Vagina (tissue), 2 donors: ENCODE results near the gene DCHS2. TPM values are rescaled to one million over a fixed set of nuclear protein-coding genes. Genes with fewer than 3 reads are reported as not detected.

Source experiments
- DNase-seq, 2 donors: peaks; one replicate each; pipeline ENCODE4 v3.0.0-alpha.2; 2017; ENCODE audit errors: extremely low spot score in 2 of 2
- H3K27ac ChIP-seq: fragments of 200-600 bp; sonication (generic); one replicate; pipeline ENCODE4 v1.5.1; 2019
- H3K27me3 ChIP-seq: fragments of 200-600 bp; sonication (generic); one replicate; pipeline ENCODE4 v1.5.1; 2019
- H3K36me3 ChIP-seq, 2 donors: fragments of 200-600 bp; sonication (generic); one replicate each; pipeline ENCODE4 v1.5.1; 2017 to 2019
- H3K4me1 ChIP-seq: fragments of 200-600 bp; sonication (generic); one replicate; pipeline ENCODE4 v1.5.1; 2019
- H3K4me3 ChIP-seq, 2 donors: fragments of 200-600 bp; sonication (generic); 1 replicate in 1 of 2; 2 replicates in 1 of 2; pipeline ENCODE4 v1.5.1; 2016 to 2019
- H3K9me3 ChIP-seq: fragments of 200-600 bp; sonication (generic); one replicate; pipeline ENCODE4 v1.5.1; 2019
- POLR2A ChIP-seq, 2 donors: fragments of 450-650 bp; IDR thresholded peaks; one replicate each; pipeline ENCODE4 v1.6.1; 2017; ENCODE audit warnings: antibody characterized with exemption in 2 of 2, mild to moderate bottlenecking in 2 of 2, moderate library complexity in 2 of 2
- POLR2AphosphoS5 ChIP-seq, 2 donors: sonication (generic); formaldehyde crosslinking; IDR thresholded peaks; one replicate each; pipeline ENCODE4 v1.9.0; 2017; ENCODE audit warnings: antibody characterized with exemption in 2 of 2, mild to moderate bottlenecking in 2 of 2, low read depth in 1 of 2; ENCODE audit not compliant: insufficient read depth in 1 of 2
- intact Hi-C: fragments of 100-400 bp; cut with DNase I; formaldehyde crosslinking; loops from one replicate; pipeline ENCODE4 v1.15.1; 2023
- total RNA-seq: library from RNA; depleted of rRNA; stranded (reverse); fragments of >200 nt; gene quantifications from one replicate; pipeline ENCODE4 v1.2.3, GENCODE V29; 2016
- TF ChIP-seq, protein P1 (sequence below), 3 experiments: fragments of 450-650 bp in 2 of 3; fragments of 200-600 bp in 1 of 3; sonication (generic) in 1 of 3; IDR thresholded peaks; one replicate each; pipeline ENCODE4 v1.5.1; 2017 to 2019; ENCODE audit warnings: antibody characterized with exemption in 3 of 3, mild to moderate bottlenecking in 2 of 3, moderate library complexity in 2 of 3

The DCHS2 gene
- total RNA-seq, 1 donor from 2014 or later: 7.9 TPM

DNA sequence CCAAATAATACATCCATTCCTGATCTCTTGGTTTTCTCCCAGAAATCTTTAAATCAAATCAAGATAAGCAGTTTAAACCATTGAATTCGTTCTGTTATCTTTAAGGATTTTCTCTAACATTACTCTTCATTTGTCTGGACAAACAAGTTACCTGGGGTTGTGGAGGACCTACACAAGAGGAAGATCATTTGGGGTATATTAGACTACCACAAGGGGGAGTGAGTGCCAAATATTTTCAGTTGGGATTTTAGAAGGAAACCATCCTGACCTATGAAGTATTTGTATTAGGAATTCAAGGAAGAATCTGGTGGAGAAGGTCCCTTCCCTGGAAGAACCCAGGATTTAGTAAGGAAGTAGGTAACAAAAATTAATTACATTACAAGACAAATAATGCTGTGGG lies 12.0 kb upstream of the DCHS2 start:
- H3K27ac ChIP-seq: no peak overlapping the region
- intact Hi-C loops: no loop called here
- H3K4me3 ChIP-seq: no peak overlapping the region
- no peaks in the 10 kb centered on the region for H3K4me1 ChIP-seq
- no peaks in the 10 kb centered on the region for H3K27me3 ChIP-seq
- no peak for DNase-seq
- TF ChIP-seq POLR2A (IDR thresholded peaks at IDR 0.05) (no peak), POLR2AphosphoS5 (IDR thresholded peaks at IDR 0.05; ENCODE audit: insufficient read depth in 1 of 2, low read depth in 1 of 2) (no peak)
- TF ChIP-seq, protein P1, sequence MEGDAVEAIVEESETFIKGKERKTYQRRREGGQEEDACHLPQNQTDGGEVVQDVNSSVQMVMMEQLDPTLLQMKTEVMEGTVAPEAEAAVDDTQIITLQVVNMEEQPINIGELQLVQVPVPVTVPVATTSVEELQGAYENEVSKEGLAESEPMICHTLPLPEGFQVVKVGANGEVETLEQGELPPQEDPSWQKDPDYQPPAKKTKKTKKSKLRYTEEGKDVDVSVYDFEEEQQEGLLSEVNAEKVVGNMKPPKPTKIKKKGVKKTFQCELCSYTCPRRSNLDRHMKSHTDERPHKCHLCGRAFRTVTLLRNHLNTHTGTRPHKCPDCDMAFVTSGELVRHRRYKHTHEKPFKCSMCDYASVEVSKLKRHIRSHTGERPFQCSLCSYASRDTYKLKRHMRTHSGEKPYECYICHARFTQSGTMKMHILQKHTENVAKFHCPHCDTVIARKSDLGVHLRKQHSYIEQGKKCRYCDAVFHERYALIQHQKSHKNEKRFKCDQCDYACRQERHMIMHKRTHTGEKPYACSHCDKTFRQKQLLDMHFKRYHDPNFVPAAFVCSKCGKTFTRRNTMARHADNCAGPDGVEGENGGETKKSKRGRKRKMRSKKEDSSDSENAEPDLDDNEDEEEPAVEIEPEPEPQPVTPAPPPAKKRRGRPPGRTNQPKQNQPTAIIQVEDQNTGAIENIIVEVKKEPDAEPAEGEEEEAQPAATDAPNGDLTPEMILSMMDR (IDR thresholded peaks at IDR 0.05): no peak
- no peaks in the 10 kb centered on the region for H3K9me3 ChIP-seq
- no peaks in the 10 kb centered on the region for H3K36me3 ChIP-seq

DNA sequence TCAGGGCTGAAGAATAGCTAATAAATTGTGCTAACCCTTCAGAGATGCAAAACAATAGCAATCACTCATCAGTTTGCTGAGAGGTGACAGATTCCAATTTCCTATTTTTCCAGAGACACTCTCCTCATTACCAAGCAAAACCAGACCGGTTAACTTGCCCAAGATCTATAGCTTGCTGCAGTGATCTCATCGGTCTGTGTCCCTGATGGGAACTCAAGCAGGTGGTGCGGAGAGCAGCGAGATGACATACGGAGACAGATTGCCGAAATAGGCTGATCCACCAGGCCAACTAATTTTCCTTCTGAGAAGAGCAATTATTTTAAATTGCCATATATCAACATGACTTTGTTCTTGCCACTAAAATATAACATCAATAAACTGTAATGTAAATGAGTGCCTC lies 10.5 kb upstream of the DCHS2 start:
- TF ChIP-seq, protein P1 (IDR thresholded peaks at IDR 0.05): no peak
- TF ChIP-seq POLR2A (IDR thresholded peaks at IDR 0.05): no peak
- no peak for TF ChIP-seq POLR2AphosphoS5 (IDR thresholded peaks at IDR 0.05; ENCODE audit: insufficient read depth in 1 of 2, low read depth in 1 of 2)
- H3K27me3 ChIP-seq: no peaks in the 10 kb centered on the region
- DNase-seq: no peak
- no peaks in the 10 kb centered on the region for H3K9me3 ChIP-seq
- H3K27ac ChIP-seq: no peak overlapping the region
- intact Hi-C loops: no loop called here
- no peaks in the 10 kb centered on the region for H3K36me3 ChIP-seq
- no peak overlapping the region for H3K4me3 ChIP-seq
- H3K4me1 ChIP-seq: no peaks in the 10 kb centered on the region

DNA sequence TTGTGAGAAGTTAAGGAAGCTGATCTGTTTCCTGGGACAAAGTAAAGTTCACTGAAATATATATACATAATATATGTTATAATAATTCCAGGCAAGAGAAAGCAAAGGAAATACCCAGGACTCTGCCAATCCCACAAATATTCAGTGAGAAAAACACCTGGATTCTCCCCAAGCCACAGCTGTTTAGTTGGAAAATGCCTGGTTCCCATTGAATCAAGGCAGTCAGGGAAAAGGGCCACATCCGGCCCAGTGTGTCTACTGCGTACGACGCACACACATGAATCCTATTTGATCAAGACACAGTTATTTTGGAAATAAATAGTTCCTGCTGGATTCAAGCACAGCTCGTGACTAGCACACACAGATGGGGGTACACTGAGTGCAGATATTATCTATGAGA lies 6.3 kb upstream of the DCHS2 start:
- intact Hi-C loops: no loop called here
- Histone ChIP-seq H3K27me3 (no peaks in the 10 kb centered on the region), H3K36me3 (no peaks in the 10 kb centered on the region), H3K4me1 (no peaks in the 10 kb centered on the region), H3K4me3 (no peak overlapping the region), H3K27ac (no peak overlapping the region), H3K9me3 (no peaks in the 10 kb centered on the region)
- DNase-seq: no peak
- TF ChIP-seq POLR2AphosphoS5 (IDR thresholded peaks at IDR 0.05; ENCODE audit: insufficient read depth in 1 of 2, low read depth in 1 of 2): no peak
- TF ChIP-seq, protein P1 (IDR thresholded peaks at IDR 0.05): no peak

DNA sequence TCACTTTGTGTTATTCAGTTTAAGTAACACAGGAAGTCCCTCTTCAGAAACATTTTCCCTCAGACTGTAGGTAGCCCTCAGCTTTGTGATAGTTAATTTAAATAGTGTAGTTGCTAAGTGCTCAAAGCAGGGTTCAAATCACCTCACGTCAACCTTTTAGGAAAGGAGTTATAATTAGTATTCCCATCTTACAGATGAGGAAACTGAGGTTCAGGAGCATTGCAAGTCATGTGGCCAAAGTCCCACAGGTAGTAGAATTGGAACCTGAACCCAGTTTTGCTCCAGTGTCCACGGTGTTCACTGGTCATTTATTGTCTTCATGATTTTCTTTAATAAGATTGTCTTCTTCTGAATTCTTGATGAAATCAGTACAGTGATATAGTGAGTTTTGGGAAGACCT lies 4.3 kb upstream of the DCHS2 start:
- H3K27ac ChIP-seq: no peak overlapping the region
- no peaks in the 10 kb centered on the region for H3K9me3 ChIP-seq
- H3K4me1 ChIP-seq: peaks cover 17% of the 10 kb centered on the region
- TF ChIP-seq, protein P1 (IDR thresholded peaks at IDR 0.05): no peak
- H3K36me3 ChIP-seq: no peaks in the 10 kb centered on the region
- no peak overlapping the region for H3K4me3 ChIP-seq
- intact Hi-C loops: no loop called here
- no peaks in the 10 kb centered on the region for H3K27me3 ChIP-seq
- no peak for DNase-seq

DNA sequence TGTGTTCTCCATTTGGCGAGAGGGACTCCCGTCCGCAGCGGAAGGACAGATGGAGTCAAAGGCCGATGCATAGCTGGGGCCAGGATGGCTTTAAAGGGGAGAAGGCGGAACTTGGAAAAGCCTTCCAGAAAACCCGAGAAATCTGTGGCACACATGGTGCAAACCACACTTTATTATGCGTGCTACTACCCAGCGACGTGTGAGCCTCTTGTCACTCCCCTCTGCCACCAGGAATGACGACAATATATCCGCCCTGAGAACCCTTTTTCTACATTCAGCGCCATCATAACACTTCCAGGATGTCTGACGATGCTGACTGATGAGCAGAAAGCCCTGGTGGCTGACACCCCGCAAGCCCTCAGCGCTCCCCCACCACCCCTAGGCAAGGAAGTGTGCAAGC lies 689 bp upstream of the DCHS2 start:
- Histone ChIP-seq H3K27ac (no peak overlapping the region), H3K9me3 (no peaks in the 10 kb centered on the region), H3K36me3 (no peaks in the 10 kb centered on the region), H3K27me3 (no peaks in the 10 kb centered on the region), H3K4me3 (peak overlapping the region; percentile 33 to 46), H3K4me1 (peaks cover 28% of the 10 kb centered on the region)
- intact Hi-C loops: no loop called here
- TF ChIP-seq POLR2AphosphoS5 (IDR thresholded peaks at IDR 0.05; ENCODE audit: insufficient read depth in 1 of 2, low read depth in 1 of 2) (no peak), POLR2A (IDR thresholded peaks at IDR 0.05) (no peak)
- TF ChIP-seq, protein P1 (IDR thresholded peaks at IDR 0.05): no peak
- DNase-seq: no peak
